GM19193 (cell line): Measurements from ENCODE around the gene CDK17.

ENCODE experiments used
- POLR2A ChIP-seq: IDR thresholded peaks from 4 replicates; pipeline ENCODE4 v1.6.1; 2011; ENCODE audit not compliant: insufficient read depth, insufficient read length; ENCODE audit errors: extremely low read depth

CDK17 gene

DNA sequence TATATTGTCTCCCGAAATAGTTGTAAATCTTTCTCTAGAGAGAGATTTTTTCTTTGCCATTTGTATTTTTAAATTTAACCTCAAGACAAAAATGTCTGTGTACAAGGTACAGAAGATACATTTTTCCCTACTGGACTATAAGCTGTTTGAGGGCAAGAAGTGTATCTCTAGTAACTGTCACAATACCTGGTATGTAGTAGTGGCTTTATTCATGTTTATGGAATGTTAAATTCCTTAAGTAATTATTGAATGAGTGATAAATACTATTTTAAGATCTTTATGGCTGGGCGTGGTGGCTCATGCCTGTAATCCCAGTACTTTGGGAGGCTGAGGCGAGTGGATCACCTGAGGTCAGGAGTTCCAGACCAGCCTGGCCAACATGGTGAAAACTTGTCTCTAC is 24.4 kb upstream of the CDK17 start:
- no peak for TF ChIP-seq POLR2A

GRCh38 chr12:96422192-96422591 is 22.0 kb upstream of the CDK17 start:
- no peak for TF ChIP-seq POLR2A

DNA sequence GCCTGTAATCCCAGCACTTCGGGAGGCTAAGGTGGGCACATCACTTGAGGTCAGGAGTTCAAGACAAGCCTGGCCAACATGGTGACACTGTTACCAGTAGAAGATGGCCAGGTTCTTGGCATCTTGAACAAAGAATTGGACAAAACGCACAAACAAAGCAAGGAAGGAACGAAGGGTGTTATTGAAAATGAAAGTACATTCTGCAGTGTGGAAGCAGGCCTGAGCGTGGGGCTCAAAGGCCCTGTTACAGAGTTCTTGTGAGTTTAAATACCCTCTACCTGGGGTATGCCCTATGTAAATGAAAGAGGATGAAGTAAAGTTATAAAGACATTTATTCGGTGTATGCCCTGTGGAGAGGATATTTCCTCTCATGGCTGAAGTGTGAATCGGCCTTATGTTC is 20.8 kb upstream of the CDK17 start:
- TF ChIP-seq POLR2A, result no peak

GRCh38 chr12:96420277-96420835 is 20.1 kb upstream of the CDK17 start:
- no peak for TF ChIP-seq POLR2A

- no peak for TF ChIP-seq POLR2A
These were observed 19.5 kb upstream of the CDK17 start for GRCh38 chr12:96419576-96420276.

DNA sequence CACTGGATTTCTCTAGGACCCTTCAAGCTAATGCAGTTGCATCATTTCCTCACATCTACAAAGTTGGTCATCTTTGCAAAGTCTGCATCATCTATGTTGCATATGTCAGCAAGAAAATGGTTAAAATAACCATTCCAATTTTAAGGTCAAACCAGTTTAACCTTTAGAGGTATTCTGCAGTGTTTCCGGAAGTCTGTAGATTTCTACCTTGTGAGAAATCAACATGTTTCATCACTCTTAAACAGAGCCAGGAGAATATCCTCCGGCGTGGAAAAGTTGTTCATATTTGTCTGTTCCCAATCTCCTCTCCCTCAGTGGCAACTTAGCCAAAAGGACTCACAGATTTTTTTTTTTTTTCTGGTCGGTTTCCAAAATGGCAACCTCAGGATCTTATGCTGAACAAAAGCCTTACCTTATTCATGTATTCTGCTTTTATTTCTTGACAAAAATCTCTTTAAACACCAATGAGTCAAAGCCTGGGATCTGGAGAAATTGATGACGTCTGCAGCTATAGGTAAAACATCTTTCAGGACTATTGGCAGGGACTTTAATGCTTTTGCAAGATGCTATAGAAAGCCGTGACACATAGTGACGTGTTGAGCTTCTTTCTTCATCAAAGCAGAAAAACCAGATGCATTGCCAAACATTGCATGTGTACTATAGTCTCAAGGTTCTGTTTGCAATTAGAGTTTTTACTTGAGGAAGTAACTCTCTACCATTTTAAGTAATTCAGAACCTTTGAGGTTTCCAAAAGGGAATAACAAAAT is 16.0 kb upstream of the CDK17 start:
- no peak for TF ChIP-seq POLR2A

DNA sequence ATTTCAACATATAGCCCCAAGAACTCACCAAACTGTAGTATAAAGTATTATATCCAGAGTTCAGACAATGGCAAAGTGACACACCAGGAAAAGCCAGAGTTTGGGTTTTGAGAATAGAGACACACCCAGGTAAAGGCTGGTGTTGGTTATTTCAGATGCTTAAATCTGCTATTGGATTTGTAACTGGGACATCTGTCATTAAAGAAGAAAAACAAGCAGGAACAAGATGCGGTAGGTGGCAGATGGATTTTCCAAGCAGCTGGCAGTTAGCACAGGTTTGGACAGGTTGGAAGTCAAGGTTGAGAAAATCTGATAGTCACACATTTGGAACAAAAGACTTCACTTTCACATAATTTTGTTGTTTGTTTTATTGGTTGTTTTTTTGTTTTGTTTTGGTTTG is 14.4 kb upstream of the CDK17 start:
- no peak for TF ChIP-seq POLR2A

DNA sequence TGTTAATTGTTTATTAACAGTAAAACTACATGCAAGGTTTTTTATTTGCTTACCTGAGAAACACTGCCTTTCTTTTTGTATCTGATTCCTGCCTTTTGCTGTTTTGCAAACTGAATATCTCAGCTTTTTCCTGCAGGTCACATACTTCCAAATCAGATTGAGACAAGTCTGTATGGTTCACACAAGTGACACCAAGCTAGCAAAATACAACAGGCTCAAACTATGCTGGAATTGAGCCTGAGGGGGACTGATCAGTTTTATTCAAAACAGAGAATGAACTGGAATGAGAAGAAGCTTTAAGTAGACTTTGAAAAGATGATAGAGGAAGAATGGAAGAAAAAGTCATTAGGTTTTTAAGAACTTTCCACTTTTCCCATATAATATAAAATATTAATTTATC is 12.2 kb upstream of the CDK17 start:
- no peak for TF ChIP-seq POLR2A

- TF ChIP-seq POLR2A, result no peak
These were observed 9.5 kb upstream of the CDK17 start for GRCh38 chr12:96409731-96410130.

GRCh38 chr12:96408993-96409392 is 8.8 kb upstream of the CDK17 start:
- no peak for TF ChIP-seq POLR2A

DNA sequence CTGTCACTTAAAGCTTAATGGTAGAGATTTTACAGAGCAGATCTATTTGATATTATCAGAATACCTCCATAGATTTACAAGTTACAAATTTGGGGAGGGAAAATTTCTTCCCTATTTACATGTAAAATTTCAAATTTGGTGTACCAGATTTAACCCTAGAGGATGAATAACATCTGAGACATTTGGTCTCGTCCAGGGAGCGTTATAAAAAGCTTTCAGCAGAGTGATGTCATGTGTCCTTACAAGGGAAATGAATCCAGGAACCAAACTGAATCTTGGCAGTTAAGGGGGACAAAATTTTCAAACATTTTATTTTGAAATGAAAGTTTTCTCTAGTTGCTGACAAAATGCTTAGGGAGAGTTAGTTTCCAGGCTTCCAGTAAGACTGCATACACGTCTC is 4.5 kb upstream of the CDK17 start:
- no peak for TF ChIP-seq POLR2A

- no peak for TF ChIP-seq POLR2A
These were observed 3.6 kb upstream of the CDK17 start for GRCh38 chr12:96403870-96404269.

DNA sequence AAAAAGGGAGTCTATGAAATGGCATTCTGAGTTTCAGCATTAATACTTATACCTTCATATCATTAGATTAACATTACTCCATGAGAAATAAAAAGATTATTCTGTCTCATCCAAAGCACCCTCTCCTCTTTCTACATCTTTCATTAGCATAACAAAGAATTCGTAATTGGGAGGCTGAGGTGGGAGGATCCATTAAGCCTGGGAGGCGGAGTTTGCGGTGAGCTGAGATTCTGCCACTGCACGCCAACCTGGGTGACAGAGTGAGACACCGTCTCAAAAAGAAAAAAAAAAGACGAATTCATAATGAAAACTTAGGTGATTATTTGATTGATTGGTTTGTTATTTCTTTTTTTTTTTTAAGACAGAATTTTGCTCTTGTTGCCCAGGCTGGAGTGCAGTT is 1.8 kb upstream of the CDK17 start:
- no peak for TF ChIP-seq POLR2A

DNA sequence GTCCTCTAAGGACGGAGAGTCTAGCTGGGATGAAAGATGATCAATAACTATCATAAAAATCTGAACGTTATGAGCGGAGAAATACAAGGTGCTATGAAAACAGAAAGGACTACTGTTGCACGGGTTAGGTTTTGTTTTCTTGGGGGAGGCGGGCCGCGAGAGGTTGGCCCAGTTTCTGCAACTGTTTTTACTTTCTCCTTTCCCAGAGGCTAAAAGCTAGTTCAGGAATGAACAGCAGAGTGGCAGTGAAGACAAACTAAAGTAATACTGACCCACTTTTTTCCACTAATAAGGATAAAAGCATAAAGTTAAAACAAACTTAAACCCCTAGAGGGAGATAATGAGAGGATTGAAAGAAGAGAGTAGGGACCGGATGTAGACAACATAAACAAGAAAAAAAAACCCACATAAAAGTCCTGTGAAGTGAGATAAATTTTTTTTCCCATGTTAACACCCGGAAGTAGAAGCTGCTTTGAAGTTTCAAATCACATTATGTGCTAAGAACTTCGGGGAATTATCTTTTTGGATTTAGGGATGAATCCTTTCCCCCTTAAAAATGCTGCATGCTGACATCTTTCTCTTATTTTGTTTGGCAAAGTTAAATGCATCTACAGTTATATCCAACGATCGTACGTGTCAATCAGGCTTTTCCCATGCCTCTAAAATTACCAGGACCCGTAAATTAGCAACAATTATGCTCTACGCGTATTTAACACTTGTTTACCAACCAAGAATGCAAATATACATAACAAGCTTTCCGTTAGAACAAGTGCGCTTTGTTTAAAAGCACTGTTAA is 1.0 kb upstream of the CDK17 start:
- no peak for TF ChIP-seq POLR2A

DNA sequence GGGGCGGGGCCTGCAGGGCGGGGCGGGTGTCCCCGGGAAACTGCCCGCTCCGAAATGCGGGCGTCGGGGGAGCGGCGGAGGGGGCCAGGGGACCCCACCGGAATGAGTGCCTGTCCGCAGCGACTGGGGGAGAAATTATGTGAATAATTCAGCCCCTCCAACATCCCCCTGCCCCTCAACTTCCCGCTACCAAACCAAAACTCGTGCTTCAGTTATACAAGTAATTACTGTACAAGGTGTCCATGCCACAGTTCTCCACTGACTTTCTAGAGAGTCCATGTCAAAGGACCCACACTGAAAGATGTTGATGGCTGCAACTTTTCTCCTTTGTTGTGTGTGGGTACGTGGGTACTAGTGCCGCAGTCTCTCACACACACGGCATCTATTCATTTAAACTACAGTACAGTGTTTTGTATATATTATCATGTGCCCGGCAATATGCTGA is 414 bp upstream of the CDK17 start:
- no peak for TF ChIP-seq POLR2A

- TF ChIP-seq POLR2A, result peak; percentile 46
These were observed 920 bp downstream of the CDK17 start for GRCh38 chr12:96399120-96399918.
